GM12873 (cell line): ENCODE measurements around the gene SPATS2L.

Experiments
- CTCF ChIP-seq: IDR thresholded peaks from 2 replicates; pipeline ENCODE4 v1.5.1; 2012; ENCODE audit warnings: low read depth, mild to moderate bottlenecking, moderate library complexity, low read length, control low read depth; ENCODE audit not compliant: insufficient read depth; ENCODE audit errors: missing control alignments

The SPATS2L gene

GRCh38 chr2:200352636-200353035, 46.1 kb downstream of the SPATS2L start:
- no peak for TF ChIP-seq CTCF

DNA sequence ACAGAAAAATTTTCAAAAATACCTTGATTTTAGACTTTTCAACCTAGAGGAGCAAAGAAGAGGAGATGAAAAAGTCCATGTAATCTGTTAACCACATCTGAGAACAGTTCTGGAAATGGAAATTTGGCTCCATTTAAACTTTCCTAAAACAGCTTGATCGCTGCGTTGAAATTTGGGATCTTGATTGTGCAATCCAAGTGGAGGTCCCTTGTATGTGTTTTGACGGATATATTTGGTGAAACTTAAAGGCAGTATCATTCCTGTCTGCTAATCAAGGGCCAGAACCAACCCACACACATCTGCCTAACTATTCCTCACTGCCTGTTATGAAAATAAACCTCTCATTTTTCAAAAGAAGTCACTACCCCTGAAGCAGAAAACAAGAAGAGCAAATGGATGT, 46.6 kb downstream of the SPATS2L start:
- no peak for TF ChIP-seq CTCF

GRCh38 chr2:200353874-200354273, 47.4 kb downstream of the SPATS2L start:
- no peak for TF ChIP-seq CTCF

- TF ChIP-seq CTCF, result no peak
Measured at GRCh38 chr2:200354833-200355751, 48.6 kb downstream of the SPATS2L start.

DNA sequence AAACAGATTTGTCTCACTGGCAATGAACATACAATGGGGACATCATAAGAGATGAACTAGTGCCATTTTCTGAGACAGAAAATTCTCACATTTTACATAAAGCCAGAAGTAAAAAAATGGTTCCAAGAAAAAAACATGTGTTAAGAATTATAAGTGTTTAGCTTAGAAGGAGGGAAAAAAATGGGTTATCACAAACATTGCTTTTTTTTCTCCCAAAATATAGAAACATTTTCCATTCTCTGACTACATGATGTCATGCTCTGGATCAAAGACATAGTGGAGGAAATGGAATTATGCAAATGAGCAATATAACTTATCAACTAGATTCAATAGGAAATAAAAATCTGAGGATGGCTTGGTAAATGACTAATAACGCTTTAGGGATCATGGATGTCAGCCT, 49.8 kb downstream of the SPATS2L start:
- TF ChIP-seq CTCF, result no peak

- no peak for TF ChIP-seq CTCF
Measured at GRCh38 chr2:200356857-200357384, 50.4 kb downstream of the SPATS2L start.

GRCh38 chr2:200357845-200358244, 51.4 kb downstream of the SPATS2L start:
- TF ChIP-seq CTCF, result no peak
